B cell (primary cell): Measurements from ENCODE around the gene TOM1L1.

Experiments used
- CTCF ChIP-seq: fragments of 200-600 bp; IDR thresholded peaks from one replicate; pipeline ENCODE4 v1.8.0; 2022; ENCODE audit warnings: antibody characterized with exemption, mild to moderate bottlenecking
- EZH2 ChIP-seq: IDR thresholded peaks from 2 replicates; pipeline ENCODE4 v1.6.1; 2012; ENCODE audit warnings: borderline replicate concordance, low read depth, mild to moderate bottlenecking, moderate library complexity, low read length; ENCODE audit not compliant: insufficient read depth, poor library complexity, severe bottlenecking

GRCh38 chr17:54863176-54863575, 37.5 kb upstream of the TOM1L1 start:
- TF ChIP-seq CTCF (no peak), EZH2 (no peak)
